Measurements from ENCODE around the gene SARM1.

DNA sequence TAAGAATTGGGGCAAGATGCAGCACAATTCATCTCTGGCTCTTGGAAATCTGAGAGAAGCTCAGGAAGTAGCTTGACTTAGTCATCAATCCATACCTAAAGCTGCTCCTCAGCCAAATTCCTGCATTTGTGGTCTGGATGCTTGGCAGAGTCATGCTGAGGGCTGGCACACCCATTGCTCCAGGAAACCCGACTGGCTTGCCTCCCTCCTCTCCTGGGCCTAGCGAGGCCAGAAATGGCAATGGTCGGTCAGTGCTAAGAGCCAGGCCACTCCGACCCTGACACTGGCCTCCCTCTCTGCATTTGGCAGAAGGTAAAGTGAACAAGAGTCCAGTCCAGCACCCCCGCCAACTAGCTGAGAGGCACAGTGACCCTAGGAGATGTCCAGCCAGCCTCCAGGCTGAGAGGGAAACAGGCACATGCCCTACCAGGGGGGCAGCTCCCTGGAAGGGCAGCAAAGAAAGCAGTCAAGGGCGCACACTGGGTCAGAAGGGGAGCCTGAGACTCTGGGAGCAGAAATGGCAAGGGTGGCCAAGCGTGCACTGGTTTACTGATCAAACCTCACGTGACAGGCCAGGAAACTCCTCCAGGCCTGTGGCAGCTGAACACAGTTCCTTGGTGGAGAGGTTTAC is 24.1 kb upstream of the SARM1 start:
- TF ChIP-seq, protein P1, sequence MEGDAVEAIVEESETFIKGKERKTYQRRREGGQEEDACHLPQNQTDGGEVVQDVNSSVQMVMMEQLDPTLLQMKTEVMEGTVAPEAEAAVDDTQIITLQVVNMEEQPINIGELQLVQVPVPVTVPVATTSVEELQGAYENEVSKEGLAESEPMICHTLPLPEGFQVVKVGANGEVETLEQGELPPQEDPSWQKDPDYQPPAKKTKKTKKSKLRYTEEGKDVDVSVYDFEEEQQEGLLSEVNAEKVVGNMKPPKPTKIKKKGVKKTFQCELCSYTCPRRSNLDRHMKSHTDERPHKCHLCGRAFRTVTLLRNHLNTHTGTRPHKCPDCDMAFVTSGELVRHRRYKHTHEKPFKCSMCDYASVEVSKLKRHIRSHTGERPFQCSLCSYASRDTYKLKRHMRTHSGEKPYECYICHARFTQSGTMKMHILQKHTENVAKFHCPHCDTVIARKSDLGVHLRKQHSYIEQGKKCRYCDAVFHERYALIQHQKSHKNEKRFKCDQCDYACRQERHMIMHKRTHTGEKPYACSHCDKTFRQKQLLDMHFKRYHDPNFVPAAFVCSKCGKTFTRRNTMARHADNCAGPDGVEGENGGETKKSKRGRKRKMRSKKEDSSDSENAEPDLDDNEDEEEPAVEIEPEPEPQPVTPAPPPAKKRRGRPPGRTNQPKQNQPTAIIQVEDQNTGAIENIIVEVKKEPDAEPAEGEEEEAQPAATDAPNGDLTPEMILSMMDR (IDR thresholded peaks at IDR 0.05): no peak
- no peak for TF ChIP-seq ZFX (IDR thresholded peaks at IDR 0.05; ENCODE audit: borderline replicate concordance)
